HG02870 (cell line): Measurements from ENCODE around the gene TAS2R40.
"Not testable (repeated sequence)": the region's sequence is repeated elsewhere in the genome, so short reads cannot be mapped to it uniquely, and the experiment has no call there.

Source experiments
- ATAC-seq: cut with Tn5 transposase; IDR thresholded peaks from one replicate; pipeline ENCODE4 v1.9.1; 2021; ENCODE audit warnings: mild to moderate bottlenecking, moderate library complexity; ENCODE audit not compliant: unreplicated experiment

The TAS2R40 gene

GRCh38 chr7:143248761-143249354, 27.0 kb downstream of the TAS2R40 start:
- ATAC-seq, result no peak

GRCh38 chr7:143250199-143250598, 28.4 kb downstream of the TAS2R40 start:
- no peak for ATAC-seq

- no peak for ATAC-seq
Measured at GRCh38 chr7:143250822-143251221, 29.0 kb downstream of the TAS2R40 start.

- ATAC-seq, result no peak
Measured at GRCh38 chr7:143252006-143252405, 30.2 kb downstream of the TAS2R40 start.

GRCh38 chr7:143255564-143255963, 33.7 kb downstream of the TAS2R40 start:
- ATAC-seq, result no peak

GRCh38 chr7:143256325-143256724, 34.5 kb downstream of the TAS2R40 start:
- ATAC-seq, result no peak

GRCh38 chr7:143256932-143257331, 35.1 kb downstream of the TAS2R40 start:
- peak; percentile 80 for ATAC-seq

- ATAC-seq, result no peak
Measured at GRCh38 chr7:143257501-143257900, 35.7 kb downstream of the TAS2R40 start.

GRCh38 chr7:143258831-143259230, 37.0 kb downstream of the TAS2R40 start:
- peak; percentile 34 for ATAC-seq

GRCh38 chr7:143259765-143260164, 37.9 kb downstream of the TAS2R40 start:
- ATAC-seq, result no peak

GRCh38 chr7:143261901-143262300, 40.1 kb downstream of the TAS2R40 start:
- no peak for ATAC-seq

- peak; percentile 95 for ATAC-seq
Measured at GRCh38 chr7:143263266-143264195, 41.7 kb downstream of the TAS2R40 start, which contains the start of gene GSTK1. TSS of gene GSTK1 (plus strand) at chr7:143263441. CDS start at chr7:143263514, 73 bp downstream.

GRCh38 chr7:143264196-143264568, 42.3 kb downstream of the TAS2R40 start:
- not testable (repeated sequence) for ATAC-seq

GRCh38 chr7:143265017-143265693, 43.3 kb downstream of the TAS2R40 start:
- no peak for ATAC-seq

- no peak for ATAC-seq
Measured at GRCh38 chr7:143269251-143269650, 47.4 kb downstream of the TAS2R40 start.

- ATAC-seq, result no peak
Measured at GRCh38 chr7:143271240-143271639, 49.4 kb downstream of the TAS2R40 start.
